A549 (cell line): ENCODE data around the gene TMC4. TPM values are rescaled to one million over a fixed set of nuclear protein-coding genes. Genes with fewer than 3 reads are reported as not detected.
A peak's percentile ranks its signal among the peaks of the same experiment; 100 is the strongest.

Experiments
- ATAC-seq, 2 experiments: fragments of 200-7000 bp in 1 of 2; fragments of >200 bp in 1 of 2; cut with Nextera tagmentation in 1 of 2; cut with Tn5 transposase in 1 of 2; 3 replicates each; pipeline versions ENCODE4 v1.8.0 to v1.9.1; 2018 to 2020; ENCODE audit warnings: mild to moderate bottlenecking in 1 of 2, moderate library complexity in 1 of 2
- CTCF ChIA-PET: fragments of 300-600 bp; sonication (Branson Sonifier 250); formaldehyde crosslinking; extraction: SDS; loops from one replicate; lab custom pipeline; 2021; ENCODE audit warnings: antibody characterized with exemption, inconsistent platforms; lab: Yijun Ruan, JAX
- POLR2A ChIA-PET: fragments of 350-600 bp; formaldehyde crosslinking; extraction: SDS; loops from one replicate; lab custom pipeline; 2021; ENCODE audit warnings: antibody characterized with exemption, inconsistent platforms; lab: Yijun Ruan, JAX
- DNase-seq, 2 experiments: peaks; one replicate each; pipeline versions ENCODE4 v3.0.0 to v3.0.0-alpha.2; 2011 to 2016; ENCODE audit warnings: low read depth in 1 of 2, low spot score in 1 of 2
- FAIRE-seq: peaks from 2 replicates; lab custom pipeline; 2011; peaks lifted over from hg19 to GRCh38; lab: Jason Lieb, UNC
- H3K27ac ChIP-seq, 2 experiments: fragments of >200 bp; sonication (Bioruptor Twin); formaldehyde crosslinking; 3 replicates each; pipeline ENCODE4 v1.5.1; 2016 to 2017
- H3K4me1 ChIP-seq: fragments of >200 bp; sonication (Bioruptor Twin); formaldehyde crosslinking; 3 replicates; pipeline ENCODE4 v1.6.1; 2016
- H3K4me2 ChIP-seq: fragments of >200 bp; sonication (Bioruptor Twin); formaldehyde crosslinking; 3 replicates; pipeline ENCODE4 v1.6.1; 2016
- H3K4me3 ChIP-seq: fragments of >200 bp; sonication (Bioruptor Twin); formaldehyde crosslinking; 3 replicates; pipeline ENCODE4 v1.5.1; 2016
- H3K9me3 ChIP-seq: fragments of >200 bp; sonication (Bioruptor Twin); formaldehyde crosslinking; 3 replicates; pipeline ENCODE4 v1.6.1; 2016
- BCL3 ChIP-seq: fragments of >200 bp; sonication (Bioruptor Twin); formaldehyde crosslinking; IDR thresholded peaks from 3 replicates; pipeline ENCODE4 v1.6.1; 2016
- CBX2 ChIP-seq: fragments of 200-600 bp; sonication (generic); IDR thresholded peaks from 2 replicates; pipeline ENCODE4 v1.6.1; 2016; ENCODE audit warnings: low read depth, mild to moderate bottlenecking, borderline replicate concordance
- CBX8 ChIP-seq: fragments of 200-600 bp; sonication (generic); IDR thresholded peaks from 2 replicates; pipeline ENCODE4 v1.6.1; 2016
- CHD4 ChIP-seq: fragments of 200-600 bp; sonication (generic); IDR thresholded peaks from 2 replicates; pipeline ENCODE4 v1.6.1; 2016; ENCODE audit warnings: antibody characterized with exemption, mild to moderate bottlenecking, borderline replicate concordance
- HOXB5 ChIP-seq: fragments of 250-450 bp; sonication (Bioruptor Pico); IDR thresholded peaks from 2 replicates; pipeline ENCODE4 v1.5.0; 2020; ENCODE audit warnings: mild to moderate bottlenecking, moderate library complexity
- JUN ChIP-seq, 2 experiments: fragments of >200 bp; sonication (Bioruptor Twin); formaldehyde crosslinking; IDR thresholded peaks; 2 replicates in 1 of 2; 3 replicates in 1 of 2; pipeline ENCODE4 v1.6.1; 2016 to 2017
- KDM1A ChIP-seq: fragments of 200-600 bp; sonication (generic); IDR thresholded peaks from 2 replicates; pipeline ENCODE4 v1.6.1; 2016; ENCODE audit warnings: low read depth, mild to moderate bottlenecking
- MAFK ChIP-seq: fragments of 450-650 bp; IDR thresholded peaks from 2 replicates; pipeline ENCODE4 v1.6.1; 2014; ENCODE audit not compliant: partially characterized antibody
- MAZ ChIP-seq: fragments of 150-350 bp; IDR thresholded peaks from 2 replicates; pipeline ENCODE4 v1.6.1; 2014; ENCODE audit warnings: antibody characterized with exemption, low read depth, low read length, borderline replicate concordance
- NFE2L2 ChIP-seq: fragments of 150-350 bp; conservative IDR thresholded peaks from 2 replicates; pipeline ENCODE4 v1.6.1; 2014; ENCODE audit warnings: low read length
- PHF8 ChIP-seq: fragments of 200-600 bp; sonication (generic); IDR thresholded peaks from 2 replicates; pipeline ENCODE4 v1.6.1; 2016; ENCODE audit warnings: low read depth, mild to moderate bottlenecking, antibody characterized with exemption, moderate library complexity, borderline replicate concordance
- RARB ChIP-seq: fragments of 250-450 bp; sonication (Bioruptor Pico); IDR thresholded peaks from 2 replicates; pipeline ENCODE4 v1.8.0; 2021; ENCODE audit warnings: mild to moderate bottlenecking, moderate library complexity
- RCOR1 ChIP-seq: fragments of 150-350 bp; IDR thresholded peaks from 2 replicates; pipeline ENCODE4 v1.6.1; 2014; ENCODE audit warnings: antibody characterized with exemption, low read length, low read depth
- TFCP2L1 ChIP-seq: fragments of 250-450 bp; sonication (Bioruptor Pico); IDR thresholded peaks from 2 replicates; pipeline ENCODE4 v1.5.0; 2021; ENCODE audit warnings: mild to moderate bottlenecking
- ZSCAN20 ChIP-seq: fragments of 250-450 bp; sonication (Bioruptor Pico); IDR thresholded peaks from 2 replicates; pipeline ENCODE4 v1.8.0; 2022; ENCODE audit warnings: mild to moderate bottlenecking, moderate library complexity
- WGBS: methylation state at CpG from one replicate; pipeline ENCODE4 v1.1.6; 2017; ENCODE audit errors: missing lambda C conversion rate; 5-methylcytosine and 5-hydroxymethylcytosine counted together
- polyA plus RNA-seq, 4 experiments: library from polyadenylated mRNA; depleted of rRNA in 3 of 4; stranded (reverse); fragments of >200 nt; fragmentation: RNase III in 1 of 4; extraction: RNeasy Plus Mini Kit Qiagen cat#74134 plus additional on column Dnase treatment in 1 of 4; gene quantifications; 2 replicates in 3 of 4; 3 replicates in 1 of 4; pipeline ENCODE4 v1.2.3, GENCODE V29; 2011 to 2017
- TF ChIP-seq, protein P1 (sequence below): IDR thresholded peaks from 2 replicates; pipeline ENCODE4 v1.6.1; 2012
- TF ChIP-seq, protein P2 (sequence below): fragments of 450-650 bp; IDR thresholded peaks from 2 replicates; pipeline ENCODE4 v1.6.1; 2014; ENCODE audit warnings: antibody characterized with exemption

The TMC4 gene
- polyA plus RNA-seq, 2 of the 4 experiments (the other 2 are of a cell fraction): 0.84 to 0.85 TPM

DNA sequence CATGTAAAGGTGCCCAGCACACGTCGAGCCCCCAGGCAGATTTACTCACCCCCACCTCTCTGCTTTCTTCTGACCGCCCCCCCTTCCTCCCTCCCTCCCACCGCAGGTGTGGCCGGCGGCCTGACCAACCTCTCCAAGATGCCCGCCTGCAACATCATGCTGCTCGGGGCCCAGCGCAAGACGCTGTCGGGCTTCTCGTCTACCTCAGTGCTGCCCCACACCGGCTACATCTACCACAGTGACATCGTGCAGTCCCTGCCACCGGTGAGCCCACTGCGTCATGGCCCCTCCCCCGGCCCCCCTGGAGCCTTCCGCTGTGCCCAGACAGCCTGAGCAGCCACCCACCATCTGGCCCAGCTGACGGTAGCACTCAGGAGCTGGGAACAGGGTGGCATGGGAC lies 48.6 kb downstream of the TMC4 start:
- ChIA-PET POLR2A (interaction anchor here (0.9 to 2.4 kb wide), 2 partner anchors 9 to 13 kb away, joined by 5 to 10 read pairs; partner anchors contain the start of genes CNOT3, PRPF31 and TFPT), CTCF (interaction anchor here (1.1 to 3.2 kb wide), 3 partner anchors 8 to 44 kb away, joined by 3 to 8 read pairs (median 4); partner anchors contain the start of gene CNOT3)
- ATAC-seq (no peak), FAIRE-seq (no peak), DNase-seq (no peak)
- 90% methylated on average over 19 of the region's 19 CpGs for WGBS
- no peak for TF ChIP-seq RCOR1
- Histone ChIP-seq H3K9me3 (no peaks in the 10 kb centered on the region), H3K4me3 (no peak overlapping the region), H3K27ac (no peak overlapping the region), H3K4me2 (no peak overlapping the region), H3K4me1 (no peaks in the 10 kb centered on the region)

- no peak overlapping the region for H3K4me2 ChIP-seq
- TF ChIP-seq TFCP2L1 (CRISPR knock-in tag) (no peak), PHF8 (no peak), KDM1A (no peak), BCL3 (no peak), NFE2L2 (no peak), CBX2 (no peak), RARB (CRISPR knock-in tag) (no peak), ZSCAN20 (no peak), JUN (IDR thresholded peaks at IDR 0.05) (no peak), MAZ (no peak), HOXB5 (CRISPR knock-in tag) (no peak), CHD4 (no peak), CBX8 (no peak)
- TF ChIP-seq, protein P1, sequence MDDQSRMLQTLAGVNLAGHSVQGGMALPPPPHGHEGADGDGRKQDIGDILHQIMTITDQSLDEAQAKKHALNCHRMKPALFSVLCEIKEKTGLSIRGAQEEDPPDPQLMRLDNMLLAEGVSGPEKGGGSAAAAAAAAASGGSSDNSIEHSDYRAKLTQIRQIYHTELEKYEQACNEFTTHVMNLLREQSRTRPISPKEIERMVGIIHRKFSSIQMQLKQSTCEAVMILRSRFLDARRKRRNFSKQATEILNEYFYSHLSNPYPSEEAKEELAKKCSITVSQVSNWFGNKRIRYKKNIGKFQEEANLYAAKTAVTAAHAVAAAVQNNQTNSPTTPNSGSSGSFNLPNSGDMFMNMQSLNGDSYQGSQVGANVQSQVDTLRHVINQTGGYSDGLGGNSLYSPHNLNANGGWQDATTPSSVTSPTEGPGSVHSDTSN: no peak
- no peak for ATAC-seq
- no peak for DNase-seq
- CTCF ChIA-PET: interaction anchor here (1.1 to 3.2 kb wide), 3 partner anchors 9 to 45 kb away, joined by 3 to 8 read pairs (median 4); partner anchors contain the start of gene CNOT3
- no peaks in the 10 kb centered on the region for H3K9me3 ChIP-seq
- H3K4me1 ChIP-seq: no peaks in the 10 kb centered on the region
- no peak for FAIRE-seq
- 92% methylated on average over 16 of the region's 17 CpGs for WGBS
- POLR2A ChIA-PET: interaction anchor here (0.9 to 2.4 kb wide), 2 partner anchors 8 to 13 kb away, joined by 5 to 10 read pairs; partner anchors contain the start of genes CNOT3, PRPF31 and TFPT
- H3K4me3 ChIP-seq: no peak overlapping the region
- H3K27ac ChIP-seq: no peak overlapping the region
Measured at GRCh38 chr19:54123682-54124081, 49.3 kb downstream of the TMC4 start.

GRCh38 chr19:54121259-54121658 lies 51.7 kb downstream of the TMC4 start:
- ATAC-seq (no peak), FAIRE-seq (no peak), DNase-seq (no peak)
- Histone ChIP-seq H3K4me1 (peaks cover 7% of the 10 kb centered on the region; the same call in 2 of the 3 replicates), H3K9me3 (no peaks in the 10 kb centered on the region), H3K4me3 (no peak overlapping the region), H3K27ac (no peak overlapping the region), H3K4me2 (no peak overlapping the region)
- ChIA-PET POLR2A (interaction anchor here (0.6 to 1.1 kb wide), 2 partner anchors 16 to 18 kb away, joined by 3 to 4 read pairs; partner anchors contain the start of gene CNOT3), CTCF (interaction anchor here (0.5 to 1.6 kb wide), 5 partner anchors 16 to 1439 kb away, joined by 3 to 4 read pairs (median 3); no protein-coding TSS in a partner anchor)
- peak; percentile 93 for TF ChIP-seq MAFK
- TF ChIP-seq, protein P2, sequence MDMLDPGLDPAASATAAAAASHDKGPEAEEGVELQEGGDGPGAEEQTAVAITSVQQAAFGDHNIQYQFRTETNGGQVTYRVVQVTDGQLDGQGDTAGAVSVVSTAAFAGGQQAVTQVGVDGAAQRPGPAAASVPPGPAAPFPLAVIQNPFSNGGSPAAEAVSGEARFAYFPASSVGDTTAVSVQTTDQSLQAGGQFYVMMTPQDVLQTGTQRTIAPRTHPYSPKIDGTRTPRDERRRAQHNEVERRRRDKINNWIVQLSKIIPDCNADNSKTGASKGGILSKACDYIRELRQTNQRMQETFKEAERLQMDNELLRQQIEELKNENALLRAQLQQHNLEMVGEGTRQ: no peak
- 91% methylated on average over 9 of the region's 10 CpGs for WGBS
